HepG2 (cell line): Measurements from ENCODE around the gene PRELID2. TPM values are rescaled to one million over a fixed set of nuclear protein-coding genes. Genes with fewer than 3 reads are reported as not detected.
A peak's percentile ranks its signal among the peaks of the same experiment; 100 is the strongest.

ENCODE experiments used
- HMGXB3 ChIP-seq: sonication (generic); formaldehyde crosslinking; IDR thresholded peaks from 2 replicates; pipeline ENCODE4 v1.4.0; 2020; ENCODE audit warnings: missing genetic modification reagents, borderline replicate concordance
- IKZF5 ChIP-seq: IDR thresholded peaks from 2 replicates; pipeline ENCODE4 v1.6.1; 2018; ENCODE audit warnings: missing genetic modification reagents, mild to moderate bottlenecking, missing compliant biosample characterization
- IRF2 ChIP-seq: IDR thresholded peaks from 2 replicates; pipeline ENCODE4 v1.6.1; 2018; ENCODE audit warnings: missing genetic modification reagents, missing compliant biosample characterization
- NCOA2 ChIP-seq: sonication (generic); formaldehyde crosslinking; IDR thresholded peaks from 2 replicates; pipeline ENCODE4 v1.8.0; 2022; ENCODE audit warnings: inconsistent platforms
- NR3C1 ChIP-seq: sonication (generic); formaldehyde crosslinking; IDR thresholded peaks from 2 replicates; pipeline ENCODE4 v1.4.0; 2020; ENCODE audit warnings: missing genetic modification reagents
- PPARG ChIP-seq: conservative IDR thresholded peaks from 2 replicates; pipeline ENCODE4 v1.6.1; 2016; ENCODE audit warnings: missing biosample characterization, missing genetic modification reagents
- PRDM4 ChIP-seq: sonication (generic); formaldehyde crosslinking; IDR thresholded peaks from 2 replicates; pipeline ENCODE4 v1.9.0; 2021; ENCODE audit warnings: missing genetic modification reagents, borderline replicate concordance
- SMARCC2 ChIP-seq: fragments of 450-650 bp; IDR thresholded peaks from 2 replicates; pipeline ENCODE4 v1.6.1; 2017; ENCODE audit warnings: antibody characterized with exemption, mild to moderate bottlenecking
- SMYD3 ChIP-seq: sonication (generic); formaldehyde crosslinking; IDR thresholded peaks from 2 replicates; pipeline ENCODE4 v1.8.1; 2023; ENCODE audit warnings: mild to moderate bottlenecking, missing genetic modification reagents
- ZNF274 ChIP-seq: sonication (generic); formaldehyde crosslinking; IDR thresholded peaks from 2 replicates; pipeline ENCODE4 v1.5.1; 2020; ENCODE audit warnings: mild to moderate bottlenecking, missing genetic modification reagents
- ZNF3 ChIP-seq: IDR thresholded peaks from 2 replicates; pipeline ENCODE4 v1.7.0; 2017; ENCODE audit warnings: inconsistent platforms
- ZNF574 ChIP-seq: sonication (generic); formaldehyde crosslinking; IDR thresholded peaks from 2 replicates; pipeline ENCODE4 v1.4.0; 2020; ENCODE audit warnings: missing genetic modification reagents
- ZNF749 ChIP-seq: sonication (generic); formaldehyde crosslinking; IDR thresholded peaks from 2 replicates; pipeline ENCODE4 v1.8.0; 2022; ENCODE audit warnings: mild to moderate bottlenecking, missing genetic modification reagents, moderate library complexity, borderline replicate concordance
- ZNF776 ChIP-seq: sonication (generic); formaldehyde crosslinking; IDR thresholded peaks from 2 replicates; pipeline ENCODE4 v1.4.0; 2020; ENCODE audit warnings: mild to moderate bottlenecking, missing genetic modification reagents
- ZNF816 ChIP-seq: sonication (generic); formaldehyde crosslinking; IDR thresholded peaks from 2 replicates; pipeline ENCODE4 v1.8.0; 2022; ENCODE audit warnings: missing genetic modification reagents, mild to moderate bottlenecking, borderline replicate concordance
- ZNF841 ChIP-seq: sonication (generic); formaldehyde crosslinking; IDR thresholded peaks from 2 replicates; pipeline ENCODE4 v1.8.1; 2023; ENCODE audit warnings: missing genetic modification reagents, borderline replicate concordance
- polyA plus RNA-seq, 8 experiments: library from polyadenylated mRNA; depleted of rRNA in 3 of 8; stranded (reverse) in 7 of 8; unstranded in 1 of 8; fragments of >200 nt; fragmentation: Illumina TruSeq in 4 of 8; extraction: Trizol in 4 of 8; gene quantifications; 2 replicates each; pipeline versions ENCODE4 v1.2.1 to v1.2.3, GENCODE V29; 2011 to 2016; ENCODE audit warnings: low read depth in 4 of 8, missing spikeins in 1 of 8, mixed read lengths in 1 of 8; ENCODE audit not compliant: insufficient read depth in 1 of 8
- total RNA-seq, 5 experiments: library from RNA; depleted of rRNA; stranded (reverse); fragments of >200 nt; fragmentation: Illumina TruSeq; extraction: Trizol; gene quantifications; 2 replicates each; pipeline ENCODE4 v1.2.3, GENCODE V29; 2016; ENCODE audit warnings: low read depth in 1 of 5

PRELID2 gene
- total and polyA plus RNA-seq, 2 of the 13 experiments (the other 11 are each of a cell fraction or from before 2014, with no cell fraction given): 10.0 to 22.9 TPM

- peak; percentile 69 for TF ChIP-seq ZNF574 (CRISPR knock-in tag)
- peak; percentile 67 for TF ChIP-seq NCOA2 (CRISPR knock-in tag)
- peak; percentile 29; the same call in 1 of the 2 replicates for TF ChIP-seq HMGXB3 (CRISPR knock-in tag)
- no peak for TF ChIP-seq NR3C1 (CRISPR knock-in tag)
- TF ChIP-seq ZNF749 (CRISPR knock-in tag): no peak
- peak; percentile 61 for TF ChIP-seq ZNF274 (CRISPR knock-in tag)
- TF ChIP-seq PRDM4 (CRISPR knock-in tag): no peak; the same call in 1 of the 2 replicates
- no peak; the same call in 1 of the 2 replicates for TF ChIP-seq ZNF776 (CRISPR knock-in tag)
- TF ChIP-seq PPARG (CRISPR knock-in tag): peak; percentile 45; the same call in 1 of the 2 replicates
- TF ChIP-seq IKZF5 (CRISPR knock-in tag): peak; percentile 34
- peak; percentile 69 for TF ChIP-seq IRF2
- TF ChIP-seq ZNF3 (CRISPR knock-in tag): no peak; the same call in 1 of the 2 replicates
- TF ChIP-seq SMARCC2: no peak
- peak; percentile 86; the same call in 1 of the 2 replicates for TF ChIP-seq SMYD3
- TF ChIP-seq ZNF841 (CRISPR knock-in tag): no peak
- TF ChIP-seq ZNF816 (CRISPR knock-in tag): peak; percentile 71; the same call in 1 of the 2 replicates
These were observed at the start of gene PRELID2 (continued) for GRCh38 chr5:145834917-145835847.
